Measurements from ENCODE around the gene RRP8.

Gene RRP8

GRCh38 chr11:6567371-6567745 is 36.1 kb downstream of the RRP8 start:
- DNase-seq (ENCODE audit: low read depth), result no peak

GRCh38 chr11:6566704-6567370 is 36.6 kb downstream of the RRP8 start:
- DNase-seq (ENCODE audit: low read depth), result no peak

GRCh38 chr11:6565988-6566703 is 37.3 kb downstream of the RRP8 start:
- no peak for DNase-seq (ENCODE audit: low read depth)

- DNase-seq (ENCODE audit: low read depth), result no peak
These were observed 38.1 kb downstream of the RRP8 start for GRCh38 chr11:6565325-6565724.

GRCh38 chr11:6563667-6564066 is 39.7 kb downstream of the RRP8 start:
- no peak for DNase-seq (ENCODE audit: low read depth)

GRCh38 chr11:6563121-6563619 is 40.2 kb downstream of the RRP8 start:
- DNase-seq (ENCODE audit: low read depth), result no peak

- no peak for DNase-seq (ENCODE audit: low read depth)
These were observed 42.1 kb downstream of the RRP8 start for GRCh38 chr11:6561288-6561687.

GRCh38 chr11:6559369-6559768 is 44.0 kb downstream of the RRP8 start:
- DNase-seq (ENCODE audit: low read depth), result no peak

GRCh38 chr11:6557761-6558674 is 45.4 kb downstream of the RRP8 start:
- DNase-seq (ENCODE audit: low read depth), result no peak

- no peak for DNase-seq (ENCODE audit: low read depth)
These were observed 46.4 kb downstream of the RRP8 start for GRCh38 chr11:6557063-6557462.

GRCh38 chr11:6556139-6556949 is 47.1 kb downstream of the RRP8 start:
- DNase-seq (ENCODE audit: low read depth), result no peak

- DNase-seq (ENCODE audit: low read depth), result no peak
These were observed 48.3 kb downstream of the RRP8 start for GRCh38 chr11:6554828-6555706.

GRCh38 chr11:6553634-6554033 is 49.8 kb downstream of the RRP8 start:
- DNase-seq (ENCODE audit: low read depth), result no peak

GRCh38 chr11:6548641-6549040 is 54.8 kb downstream of the RRP8 start:
- DNase-seq (ENCODE audit: low read depth), result no peak

- DNase-seq (ENCODE audit: low read depth), result no peak
These were observed 55.3 kb downstream of the RRP8 start for GRCh38 chr11:6548121-6548520.

- DNase-seq (ENCODE audit: low read depth), result no peak
These were observed 56.2 kb downstream of the RRP8 start for GRCh38 chr11:6547177-6547576.

GRCh38 chr11:6546735-6547134 is 56.7 kb downstream of the RRP8 start:
- no peak for DNase-seq (ENCODE audit: low read depth)

GRCh38 chr11:6545917-6546605 is 57.4 kb downstream of the RRP8 start:
- DNase-seq (ENCODE audit: low read depth), result no peak
